OCI-LY7 (cell line): ENCODE results near the gene RAPGEF2.
"Not testable (repeated sequence)": the region's sequence is repeated elsewhere in the genome, so short reads cannot be mapped to it uniquely, and the experiment has no call there.

ENCODE experiments used
- EZH2phosphoT487 ChIP-seq: fragments of 200-600 bp; sonication (generic); IDR thresholded peaks from 2 replicates; pipeline ENCODE4 v1.6.1; 2018; ENCODE audit warnings: low read depth, borderline replicate concordance, mild to moderate bottlenecking, mixed run types, antibody characterized with exemption, low read length, moderate library complexity, mixed read lengths
- TF ChIP-seq, protein P1 (sequence below): fragments of 200-600 bp; sonication (generic); conservative IDR thresholded peaks from 2 replicates; pipeline ENCODE4 v1.5.1; 2014; ENCODE audit warnings: mild to moderate bottlenecking, antibody characterized with exemption, low read length, moderate library complexity, mixed read lengths

- TF ChIP-seq, protein P1, sequence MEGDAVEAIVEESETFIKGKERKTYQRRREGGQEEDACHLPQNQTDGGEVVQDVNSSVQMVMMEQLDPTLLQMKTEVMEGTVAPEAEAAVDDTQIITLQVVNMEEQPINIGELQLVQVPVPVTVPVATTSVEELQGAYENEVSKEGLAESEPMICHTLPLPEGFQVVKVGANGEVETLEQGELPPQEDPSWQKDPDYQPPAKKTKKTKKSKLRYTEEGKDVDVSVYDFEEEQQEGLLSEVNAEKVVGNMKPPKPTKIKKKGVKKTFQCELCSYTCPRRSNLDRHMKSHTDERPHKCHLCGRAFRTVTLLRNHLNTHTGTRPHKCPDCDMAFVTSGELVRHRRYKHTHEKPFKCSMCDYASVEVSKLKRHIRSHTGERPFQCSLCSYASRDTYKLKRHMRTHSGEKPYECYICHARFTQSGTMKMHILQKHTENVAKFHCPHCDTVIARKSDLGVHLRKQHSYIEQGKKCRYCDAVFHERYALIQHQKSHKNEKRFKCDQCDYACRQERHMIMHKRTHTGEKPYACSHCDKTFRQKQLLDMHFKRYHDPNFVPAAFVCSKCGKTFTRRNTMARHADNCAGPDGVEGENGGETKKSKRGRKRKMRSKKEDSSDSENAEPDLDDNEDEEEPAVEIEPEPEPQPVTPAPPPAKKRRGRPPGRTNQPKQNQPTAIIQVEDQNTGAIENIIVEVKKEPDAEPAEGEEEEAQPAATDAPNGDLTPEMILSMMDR: not testable (repeated sequence)
- not testable (repeated sequence) for TF ChIP-seq EZH2phosphoT487
These were observed 34.7 kb upstream of the RAPGEF2 start for GRCh38 chr4:159068139-159068538.
